Astrocyte of the hippocampus (primary cell): ENCODE results near the gene TAS2R30.
A peak's percentile ranks its signal among the peaks of the same experiment; 100 is the strongest.

Source experiments
- DNase-seq: peaks from one replicate; pipeline ENCODE4 v3.0.0; 2011; ENCODE audit warnings: low read depth, low spot score

TAS2R30 gene, protein sequence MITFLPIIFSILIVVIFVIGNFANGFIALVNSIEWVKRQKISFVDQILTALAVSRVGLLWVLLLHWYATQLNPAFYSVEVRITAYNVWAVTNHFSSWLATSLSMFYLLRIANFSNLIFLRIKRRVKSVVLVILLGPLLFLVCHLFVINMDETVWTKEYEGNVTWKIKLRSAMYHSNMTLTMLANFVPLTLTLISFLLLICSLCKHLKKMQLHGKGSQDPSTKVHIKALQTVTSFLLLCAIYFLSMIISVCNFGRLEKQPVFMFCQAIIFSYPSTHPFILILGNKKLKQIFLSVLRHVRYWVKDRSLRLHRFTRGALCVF

GRCh38 chr12:11134305-11134704 is at the start of gene TAS2R30:
TAS2R30 (minus strand) TSS chr12:11134644; CDS start chr12:11134244, 400 bp downstream.
- no peak for DNase-seq

DNA sequence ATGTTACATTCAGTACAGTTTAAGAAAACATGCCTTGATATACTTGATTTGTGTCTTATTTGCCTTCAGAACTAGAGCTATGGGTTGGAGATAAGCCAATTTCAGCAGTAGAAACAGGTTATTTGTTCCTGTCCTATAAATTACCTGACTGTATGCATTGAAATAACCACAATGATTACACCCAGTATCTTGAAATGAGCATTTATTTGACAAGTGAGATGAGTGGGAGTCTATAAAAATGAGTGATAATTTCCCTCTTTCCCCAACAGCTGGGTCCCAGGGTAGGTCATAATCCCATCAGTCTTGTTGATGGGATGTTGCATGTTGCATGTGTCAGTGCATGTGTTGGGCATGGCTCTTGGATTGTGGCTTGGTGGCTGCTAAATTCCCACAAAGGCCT is 48.6 kb upstream of the TAS2R30 start:
- no peak for DNase-seq

GRCh38 chr12:11182529-11182928 is 48.1 kb upstream of the TAS2R30 start:
- no peak for DNase-seq

DNA sequence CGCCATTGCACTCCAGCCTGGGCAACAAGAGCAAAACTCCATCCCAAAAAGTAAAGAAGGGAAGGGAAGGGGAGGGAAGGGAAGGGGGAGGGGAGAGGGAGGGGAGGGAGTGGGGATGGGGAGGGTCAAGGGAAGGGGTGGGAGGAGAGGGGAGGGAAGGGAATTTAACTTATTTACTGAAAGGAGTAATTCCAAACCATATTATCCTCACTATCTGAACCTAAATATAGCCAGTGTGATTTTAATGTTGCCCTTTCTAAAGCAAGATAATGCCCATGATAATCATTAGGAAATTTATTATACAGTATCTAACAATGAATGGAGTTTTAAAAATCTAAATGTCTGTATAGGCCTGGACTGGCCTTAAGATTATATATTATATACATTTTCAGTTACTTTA is 43.8 kb upstream of the TAS2R30 start:
- DNase-seq = no peak

DNA sequence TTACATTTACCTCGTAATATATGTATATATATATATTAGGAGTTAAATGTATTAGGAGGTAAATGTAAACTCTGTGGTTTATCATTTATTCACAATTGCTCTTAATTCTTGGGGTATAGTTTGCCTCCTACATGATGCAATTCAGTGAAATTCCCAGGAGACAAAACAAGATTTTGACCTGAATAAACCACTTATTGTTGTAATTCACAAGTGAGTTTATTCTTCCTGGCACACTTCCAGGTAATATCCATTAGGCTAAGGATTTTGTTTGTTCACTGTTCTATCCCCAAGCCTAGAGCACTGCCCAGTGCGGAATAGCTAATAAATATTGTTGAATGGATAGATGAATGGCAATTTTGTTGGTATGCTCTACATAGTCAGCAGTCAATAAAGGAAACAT is 39.6 kb upstream of the TAS2R30 start:
- DNase-seq = no peak

GRCh38 chr12:11171969-11172675 is 37.7 kb upstream of the TAS2R30 start:
- DNase-seq = peak; percentile 53

DNA sequence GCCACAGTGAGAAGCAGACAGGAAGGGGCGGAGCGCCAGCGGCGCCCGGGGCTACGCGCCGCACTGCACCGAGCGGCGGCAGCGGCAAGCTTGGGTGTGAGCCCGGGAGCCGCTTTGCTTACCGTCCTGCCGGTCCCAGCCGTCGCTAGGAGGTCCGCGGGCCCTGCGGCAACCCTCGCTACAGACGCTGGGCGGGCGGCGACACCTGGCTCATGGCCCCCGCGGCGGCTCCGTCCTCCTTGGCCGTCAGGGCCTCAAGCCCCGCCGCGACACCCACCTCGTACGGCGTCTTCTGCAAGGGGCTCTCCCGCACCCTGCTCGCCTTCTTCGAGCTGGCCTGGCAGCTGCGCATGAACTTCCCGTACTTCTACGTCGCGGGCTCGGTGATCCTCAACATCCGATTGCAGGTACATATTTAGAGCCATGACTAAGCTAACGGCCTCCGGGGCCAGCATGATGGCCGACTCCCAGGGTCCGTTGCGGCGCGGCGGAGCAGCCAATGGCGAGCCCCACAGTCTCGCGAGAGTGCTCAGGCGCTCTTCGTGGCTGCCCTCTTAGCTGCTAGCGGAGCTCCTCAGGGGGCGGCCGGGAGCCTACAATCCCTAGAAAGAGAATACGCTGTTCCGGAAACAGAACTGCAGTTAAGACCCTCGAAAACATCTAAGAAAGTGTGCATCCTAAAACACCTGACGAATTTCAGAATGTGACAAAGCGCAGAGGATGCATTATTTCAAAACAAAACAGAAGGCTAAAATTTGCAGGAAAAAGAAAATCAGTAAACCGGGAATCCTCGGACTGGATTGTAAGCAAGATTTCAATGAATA is 36.9 kb upstream of the TAS2R30 start, which contains the start of gene SMIM10L1:
Gene SMIM10L1, plus strand, starts transcription at position 50 of the 824 bp plus-strand sequence. Its CDS starts 163 bp downstream, at position 213.
- DNase-seq = peak; percentile 98

DNA sequence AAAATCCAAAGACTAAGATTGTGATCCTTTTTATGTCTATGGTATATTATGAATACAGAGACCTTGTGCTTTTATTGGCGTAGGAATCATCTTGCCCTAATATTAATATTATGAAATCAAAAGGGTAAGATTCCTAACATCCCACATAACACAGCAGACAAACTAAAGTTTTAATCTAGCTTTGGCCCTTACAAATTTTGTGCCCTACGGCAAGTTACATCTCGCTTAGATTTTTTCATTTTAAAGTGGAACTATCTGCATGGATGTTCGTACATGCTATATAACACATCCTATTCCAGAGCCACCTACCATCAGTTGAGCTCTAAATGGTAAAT is 36.3 kb upstream of the TAS2R30 start:
- DNase-seq = no peak

DNA sequence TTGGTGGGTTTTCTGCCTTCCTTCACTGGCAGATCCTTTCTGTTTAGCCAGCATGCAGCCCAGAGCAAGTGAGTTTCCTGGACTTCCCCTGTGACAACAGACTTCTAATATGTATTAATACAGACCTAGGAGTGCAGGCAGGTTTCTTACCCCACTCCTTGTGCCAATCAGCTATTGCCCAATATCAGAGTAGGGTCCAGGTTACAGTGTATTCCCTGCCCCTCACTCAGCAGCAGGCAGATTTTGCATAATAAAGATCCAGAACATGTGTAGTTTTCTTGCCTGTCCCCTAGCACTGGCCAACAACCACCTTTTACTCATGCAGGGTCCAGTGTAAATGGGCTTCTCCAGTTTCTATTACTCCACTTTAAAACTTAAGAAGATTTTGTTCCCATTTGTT is 31.9 kb upstream of the TAS2R30 start:
- DNase-seq = no peak

DNA sequence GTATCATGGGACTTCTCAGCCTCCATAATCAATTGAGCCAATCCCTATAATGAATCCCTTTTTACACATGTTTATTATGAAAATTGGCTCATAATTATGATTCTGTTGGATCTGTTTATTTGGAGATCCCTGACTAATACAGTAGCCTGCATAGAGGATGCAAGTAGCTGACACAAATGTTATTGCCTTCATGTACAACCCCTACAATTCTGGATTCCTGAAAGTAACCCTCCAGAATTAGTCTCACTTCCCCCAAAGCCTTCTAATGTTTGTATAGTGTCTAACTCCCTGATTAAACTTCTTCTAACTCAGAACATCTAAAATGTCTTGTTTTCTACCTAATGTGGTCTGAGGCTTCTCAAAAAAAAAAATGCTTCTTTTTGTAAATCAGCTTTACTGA is 29.9 kb upstream of the TAS2R30 start:
- no peak for DNase-seq

DNA sequence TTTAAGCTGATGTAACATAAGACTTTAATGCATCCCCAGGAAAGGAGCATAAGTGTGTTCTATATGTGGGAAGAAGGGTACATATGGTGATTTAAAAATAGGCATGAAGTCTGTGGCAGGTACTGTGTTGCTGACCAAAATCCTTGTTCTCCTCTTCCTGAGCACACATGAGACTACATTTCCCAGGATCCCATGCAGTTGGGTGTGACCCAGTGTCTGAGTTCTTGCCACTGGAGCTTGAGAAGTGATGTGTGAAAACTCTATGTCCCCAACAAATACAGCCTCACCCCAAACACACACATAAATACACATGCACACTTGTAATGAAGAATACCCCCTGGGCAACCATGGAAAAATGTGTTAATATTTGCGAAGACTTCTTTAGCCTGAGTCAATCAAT is 28.1 kb upstream of the TAS2R30 start:
- no peak for DNase-seq

DNA sequence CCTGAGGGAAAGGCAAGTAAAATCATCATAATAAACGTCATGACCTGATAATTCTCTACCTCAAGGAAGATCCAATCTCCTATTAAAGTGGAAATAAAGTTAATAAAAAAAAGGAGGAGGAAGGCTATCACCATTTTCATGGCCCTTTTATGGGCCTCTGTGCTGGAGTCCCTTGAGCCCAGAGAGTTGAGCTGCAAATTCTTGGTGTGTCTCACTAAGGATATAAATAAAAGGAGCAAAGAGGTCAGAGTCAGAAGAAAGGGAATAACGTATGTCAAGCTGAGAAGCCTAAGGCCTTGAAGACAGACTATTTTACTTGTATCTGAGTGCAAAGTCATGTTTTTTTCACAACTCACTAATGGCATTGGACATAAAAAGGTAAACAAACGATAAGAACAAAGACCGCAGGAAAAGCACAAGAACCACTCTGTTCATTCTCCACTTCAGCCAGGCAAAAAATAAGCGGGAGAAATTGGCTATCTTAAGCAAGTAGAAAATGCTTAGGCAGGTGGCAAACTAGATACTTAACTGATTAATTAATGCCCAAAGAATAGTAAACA is 24.5 kb upstream of the TAS2R30 start:
- DNase-seq = no peak

- DNase-seq = no peak
Measured at GRCh38 chr12:11154400-11154925, 20.0 kb upstream of the TAS2R30 start.

DNA sequence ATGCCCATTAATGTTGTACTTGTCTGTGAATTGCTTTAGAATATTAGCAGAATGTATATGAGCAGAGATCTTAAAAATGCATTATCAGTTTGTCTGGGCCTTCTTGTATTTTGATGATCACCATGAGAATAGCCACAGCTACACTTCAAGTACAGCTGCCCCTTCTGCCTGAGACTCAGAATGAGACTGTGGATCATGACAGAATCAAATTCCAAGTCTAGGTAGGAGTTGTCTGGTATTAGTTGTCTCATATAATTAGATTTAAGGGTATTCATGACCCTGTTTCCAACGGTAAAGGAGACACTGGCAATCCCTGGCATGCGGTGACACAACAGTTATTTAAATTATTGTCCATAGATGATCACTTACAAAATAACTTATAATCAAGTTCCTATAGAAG is 18.3 kb upstream of the TAS2R30 start:
- no peak for DNase-seq

- no peak for DNase-seq
Measured at GRCh38 chr12:11150832-11151231, 16.4 kb upstream of the TAS2R30 start.

GRCh38 chr12:11147420-11147819 is 13.0 kb upstream of the TAS2R30 start:
- DNase-seq = no peak

DNA sequence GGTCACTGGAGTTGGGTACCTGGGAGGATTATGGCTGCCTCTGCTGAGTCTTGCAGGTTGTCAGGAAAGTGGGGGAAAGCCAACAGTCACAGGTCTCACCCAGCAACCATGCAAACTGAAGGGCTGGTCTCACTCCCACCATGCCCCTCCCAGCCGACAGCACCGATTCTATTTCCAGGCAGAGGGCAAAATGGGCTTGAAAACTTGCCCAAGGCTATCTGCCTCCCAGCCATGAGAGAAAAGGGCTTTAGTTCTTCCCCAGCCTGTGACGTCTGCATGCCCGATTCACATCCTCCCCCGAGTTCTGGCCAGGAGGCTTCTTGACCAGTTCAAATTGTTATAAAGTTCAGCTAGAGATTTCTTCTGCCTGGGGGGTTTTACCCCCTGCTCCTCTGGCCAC is 9.9 kb upstream of the TAS2R30 start:
- no peak for DNase-seq

DNA sequence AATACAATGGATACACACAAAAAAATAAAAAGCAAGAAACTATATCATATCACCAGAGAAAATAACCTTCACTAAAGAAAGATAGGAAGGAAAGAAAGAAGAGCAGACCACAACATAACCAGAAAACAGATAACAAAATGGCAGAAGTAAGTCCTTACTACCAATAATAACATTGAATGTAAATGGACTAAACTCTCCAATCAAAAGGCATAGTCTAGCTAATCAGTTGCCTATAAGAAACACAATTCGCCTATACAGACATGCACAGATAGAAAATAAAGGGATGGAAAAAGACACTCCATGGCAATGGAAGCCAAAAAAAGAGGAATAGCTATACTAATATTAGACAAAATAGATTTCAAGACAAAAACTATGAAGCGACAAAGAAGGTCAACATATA is 8.9 kb upstream of the TAS2R30 start:
- DNase-seq = no peak

GRCh38 chr12:11136075-11136474 is 1.6 kb upstream of the TAS2R30 start:
- no peak for DNase-seq

DNA sequence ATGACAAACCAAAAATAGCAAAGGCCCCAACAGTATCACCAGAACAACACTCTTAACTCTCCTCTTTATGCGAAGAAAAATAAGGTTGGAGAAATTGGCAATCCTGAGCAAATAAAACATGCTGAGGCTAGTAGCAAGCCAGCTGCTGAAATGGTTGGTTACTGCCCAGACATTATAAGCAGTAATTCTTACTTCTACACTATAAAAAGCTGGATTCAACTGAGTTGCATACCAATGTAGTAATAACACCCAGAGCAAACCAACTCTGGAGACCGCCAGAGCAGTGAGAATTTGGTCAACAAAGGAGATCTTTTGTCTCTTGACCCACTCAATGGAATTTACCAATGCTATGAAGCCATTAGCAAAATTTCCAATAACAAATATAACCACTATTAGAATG is 628 bp downstream of the TAS2R30 start:
- no peak for DNase-seq

GRCh38 chr12:11133162-11133561 is 1.3 kb downstream of the TAS2R30 start:
- no peak for DNase-seq

- no peak for DNase-seq
Measured at GRCh38 chr12:11130999-11131398, 3.4 kb downstream of the TAS2R30 start.
